NCI-H187 treated with DMSO at 0.1 percent for 48 hours (cell line): Measurements from ENCODE around the gene VIPR2.
"Not testable (repeated sequence)": the region's sequence is repeated elsewhere in the genome, so short reads cannot be mapped to it uniquely, and the experiment has no call there.

ENCODE experiments used
- DNase-seq: peaks from one replicate; lab custom pipeline; 2025; lab: John Stamatoyannopoulos, UW

Gene VIPR2

DNA sequence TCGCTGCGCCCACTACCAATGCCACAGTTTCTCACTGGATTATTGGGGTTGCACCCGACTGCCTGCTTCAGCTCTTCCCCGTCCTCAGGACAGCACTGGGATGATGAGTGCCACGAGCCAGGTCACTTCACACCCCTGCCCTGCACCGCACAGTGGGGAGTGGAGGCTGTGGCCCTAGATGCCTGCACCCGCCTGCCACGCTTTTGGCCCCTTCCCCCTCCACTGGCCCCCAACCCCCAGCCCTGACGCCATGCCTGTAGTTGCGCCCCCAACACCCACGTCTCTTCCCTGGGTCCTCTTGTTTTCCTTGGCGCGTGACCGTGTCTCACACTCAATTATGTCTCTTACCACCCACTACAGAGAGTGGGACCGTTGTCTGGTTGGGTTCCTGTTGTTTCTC lies 134.3 kb downstream of the VIPR2 start:
- no peak for DNase-seq

- DNase-seq = no peak
Measured at GRCh38 chr7:159009951-159010350, 134.7 kb downstream of the VIPR2 start.

GRCh38 chr7:159008417-159008816 lies 136.2 kb downstream of the VIPR2 start:
- DNase-seq = no peak

- no peak for DNase-seq
Measured at GRCh38 chr7:159007996-159008389, 136.7 kb downstream of the VIPR2 start.

DNA sequence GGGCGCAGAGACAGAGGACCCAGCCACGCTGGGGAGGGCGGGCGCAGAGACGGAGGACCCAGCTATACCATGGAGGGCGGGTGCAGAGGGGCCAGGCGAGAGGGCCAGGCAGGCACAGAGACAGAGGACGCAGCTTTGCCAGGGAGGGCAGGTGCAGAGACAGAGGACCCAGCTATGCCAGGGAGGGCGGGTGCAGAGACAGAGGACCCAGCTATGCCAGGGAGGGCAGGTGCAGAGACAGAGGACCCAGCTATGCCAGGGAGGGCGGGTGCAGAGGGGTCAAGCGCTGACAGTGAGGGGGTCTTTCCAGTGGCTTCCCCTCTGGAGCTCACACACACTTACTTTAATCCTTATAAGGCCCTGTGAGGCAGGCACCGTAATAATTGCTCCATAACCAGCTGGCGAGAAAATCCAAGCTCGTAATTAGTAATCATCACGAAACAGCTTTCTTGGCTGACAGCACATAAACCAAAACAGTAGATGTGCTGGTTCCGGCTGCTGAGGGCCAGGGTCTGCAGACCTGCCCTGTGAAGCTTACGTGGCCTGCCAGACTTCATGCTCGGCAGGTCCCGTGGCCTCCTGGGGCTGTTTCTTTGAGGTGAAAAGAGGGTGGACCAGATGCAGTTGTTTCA lies 137.2 kb downstream of the VIPR2 start:
- no peak for DNase-seq

DNA sequence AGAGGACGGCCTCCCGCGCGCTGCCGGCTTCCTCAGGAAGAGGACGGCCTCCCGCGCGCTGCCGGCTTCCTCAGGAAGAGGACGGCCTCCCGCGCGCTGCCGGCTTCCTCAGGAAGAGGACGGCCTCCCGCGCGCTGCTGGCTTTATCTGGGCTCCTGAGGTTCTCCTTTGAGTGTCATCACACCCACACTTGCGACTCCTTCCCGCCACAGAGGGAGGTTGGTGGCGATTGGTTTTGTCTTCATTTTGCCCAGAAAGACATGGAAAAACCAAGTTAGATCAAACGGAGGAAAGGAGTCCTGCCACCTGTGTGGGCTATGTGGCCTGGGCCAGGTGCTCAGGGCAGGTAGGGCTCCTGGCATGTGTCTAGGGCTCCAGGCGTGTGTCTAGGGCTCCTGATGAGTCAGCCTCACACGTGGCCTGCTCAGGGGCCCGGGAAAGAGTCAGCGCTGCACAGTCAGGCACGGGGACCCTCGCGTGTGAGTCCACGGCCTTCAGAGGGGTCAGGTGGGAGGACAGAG lies 138.0 kb downstream of the VIPR2 start:
- DNase-seq = no peak

GRCh38 chr7:159006022-159006609 lies 138.6 kb downstream of the VIPR2 start:
- DNase-seq = not testable (repeated sequence)

DNA sequence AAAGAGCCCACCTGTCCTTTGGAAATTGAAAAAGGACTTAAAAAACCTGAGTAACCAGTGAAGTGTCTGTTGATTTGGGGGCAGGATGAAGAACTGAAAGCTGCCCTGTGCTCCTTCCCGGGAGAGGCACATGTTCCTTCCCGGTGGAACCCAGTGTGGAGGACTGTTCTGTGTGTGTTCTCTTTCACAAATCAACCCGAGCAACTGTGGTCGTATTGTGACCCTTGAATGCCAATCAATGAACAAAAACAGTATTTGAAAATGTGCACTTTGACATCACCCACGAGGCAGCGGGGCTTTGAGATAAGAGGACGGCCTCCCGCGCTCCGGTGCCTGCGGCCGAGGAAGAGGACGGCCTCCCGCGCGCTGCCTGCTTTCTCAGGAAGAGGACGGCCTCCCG lies 139.0 kb downstream of the VIPR2 start:
- no peak for DNase-seq

- DNase-seq = no peak
Measured at GRCh38 chr7:159004411-159004810, 140.3 kb downstream of the VIPR2 start.

GRCh38 chr7:159001811-159002210 lies 142.9 kb downstream of the VIPR2 start:
- no peak for DNase-seq

DNA sequence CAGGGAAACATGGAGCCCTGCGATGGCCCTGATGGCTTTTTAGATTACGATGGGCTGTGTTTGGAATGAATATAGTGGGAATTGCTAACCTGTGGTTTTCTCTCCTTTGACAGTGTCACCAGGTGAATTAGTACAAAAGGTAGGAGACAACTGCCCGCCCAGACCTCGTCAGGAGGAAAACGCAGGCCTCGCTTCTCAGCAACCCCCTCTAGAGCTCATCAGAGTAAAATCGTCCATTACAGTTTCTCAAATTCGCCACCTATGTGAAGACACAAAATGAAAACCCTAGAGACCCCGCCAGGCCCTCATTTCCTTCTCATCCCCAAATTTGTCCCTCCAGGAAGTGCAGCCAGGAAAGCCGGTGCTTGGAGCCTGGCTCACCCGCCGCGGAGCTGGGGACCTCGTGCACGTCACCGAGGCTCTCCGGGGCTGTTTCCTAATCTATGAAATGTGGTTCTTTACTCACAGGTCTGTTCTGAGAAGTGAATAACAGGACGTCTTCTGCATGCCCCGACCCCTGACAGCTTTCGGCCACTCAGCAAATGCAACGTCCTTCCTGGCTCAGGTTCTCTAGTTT lies 143.7 kb downstream of the VIPR2 start:
- DNase-seq = no peak

- DNase-seq = no peak
Measured at GRCh38 chr7:159000070-159000469, 144.6 kb downstream of the VIPR2 start.

DNA sequence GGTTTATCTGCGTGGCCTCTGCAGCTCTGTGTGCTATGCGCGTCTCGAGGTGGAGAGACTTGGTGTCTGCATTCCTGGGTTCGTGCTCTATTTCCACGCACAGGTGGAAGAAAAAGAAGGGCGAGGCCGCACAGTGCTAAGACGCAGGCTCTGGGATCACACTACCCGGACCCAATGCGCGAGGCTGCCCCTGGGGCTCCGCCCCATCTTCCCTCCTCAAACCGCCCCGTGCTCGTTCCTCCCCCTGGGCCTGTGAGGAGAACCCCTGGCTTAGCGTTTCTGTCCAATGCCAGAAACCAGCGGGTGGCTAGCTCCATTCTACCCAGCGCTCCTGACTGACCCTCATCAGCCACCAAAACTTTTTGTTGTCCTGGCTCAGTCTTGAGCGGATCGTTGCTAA lies 145.2 kb downstream of the VIPR2 start:
- no peak for DNase-seq

GRCh38 chr7:158998261-158998660 lies 146.4 kb downstream of the VIPR2 start:
- DNase-seq = not testable (repeated sequence)

GRCh38 chr7:158997471-158997870 lies 147.2 kb downstream of the VIPR2 start:
- no peak for DNase-seq

GRCh38 chr7:158997110-158997453 lies 147.6 kb downstream of the VIPR2 start:
- no peak for DNase-seq

DNA sequence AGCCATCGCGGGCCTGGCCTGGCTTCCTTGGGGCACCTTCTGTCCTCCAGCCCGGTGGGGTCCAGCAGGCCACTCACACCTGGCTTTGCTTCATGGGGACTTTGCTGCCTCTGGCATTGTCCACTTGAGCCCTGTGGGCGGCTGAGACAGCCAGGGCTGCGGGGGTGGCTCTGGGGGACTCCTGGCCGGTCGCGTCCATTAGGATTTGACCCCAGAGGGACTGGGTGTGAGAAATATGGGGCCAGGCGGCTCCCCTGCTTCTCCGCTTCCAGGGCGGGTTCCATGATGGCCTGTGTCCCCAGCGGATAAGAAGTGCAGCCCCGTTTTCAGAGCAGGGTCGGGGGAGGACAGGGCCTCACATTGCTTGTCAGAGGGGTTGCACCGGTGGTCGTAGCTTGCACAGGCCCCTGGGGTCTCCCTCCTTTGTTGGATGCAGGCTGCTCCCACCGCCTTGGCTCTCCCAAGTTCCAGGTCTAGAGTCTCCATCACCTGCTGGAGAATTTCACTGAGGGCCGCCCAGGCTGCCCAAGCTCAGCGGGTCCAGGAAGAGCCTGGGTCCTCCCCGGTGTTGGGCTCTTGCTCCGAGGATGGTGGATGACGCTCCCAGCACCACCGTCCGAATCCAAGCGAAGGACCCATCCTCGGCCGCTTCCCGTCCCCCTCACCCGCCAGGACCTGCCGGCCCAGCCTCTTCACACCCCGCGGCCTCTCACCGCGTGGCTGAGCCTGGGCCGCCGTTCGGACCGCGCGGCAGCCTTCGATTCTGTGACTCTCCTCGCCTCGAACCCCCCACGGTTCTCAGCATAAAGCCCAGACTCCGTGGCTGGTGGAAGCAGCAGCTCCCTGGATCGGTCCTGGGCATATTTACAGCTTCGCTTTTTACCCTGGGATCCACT lies 148.2 kb downstream of the VIPR2 start:
- no peak for DNase-seq

GRCh38 chr7:158995514-158995913 lies 149.2 kb downstream of the VIPR2 start:
- no peak for DNase-seq

DNA sequence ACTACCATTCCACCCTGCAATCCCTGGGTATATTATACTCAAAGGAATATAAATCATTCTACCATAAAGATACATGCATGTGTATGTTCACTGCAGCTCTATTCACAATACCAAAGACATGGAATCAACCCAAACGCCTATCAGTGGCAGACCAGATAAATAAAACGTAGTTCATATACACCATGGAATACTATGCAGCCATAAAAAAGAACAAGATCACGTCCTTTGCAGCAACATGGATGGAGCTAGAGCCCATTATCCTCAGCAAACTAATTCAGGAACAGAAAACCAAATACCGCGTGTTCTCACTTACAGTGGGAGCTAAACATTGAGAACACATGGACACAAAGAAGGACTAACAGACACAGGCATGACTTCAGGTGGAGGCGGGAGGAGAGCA lies 150.0 kb downstream of the VIPR2 start:
- no peak for DNase-seq

- no peak for DNase-seq
Measured at GRCh38 chr7:158993591-158993990, 151.1 kb downstream of the VIPR2 start.

- no peak for DNase-seq
Measured at GRCh38 chr7:158992759-158993158, 151.9 kb downstream of the VIPR2 start.

GRCh38 chr7:158991824-158992621 lies 152.6 kb downstream of the VIPR2 start:
- no peak for DNase-seq
